SU-DHL-6 (cell line): ENCODE results near the gene TFE3.

ENCODE experiments used
- CTCF ChIP-seq: fragments of 200-600 bp; sonication (generic); IDR thresholded peaks from one replicate; pipeline ENCODE4 v1.5.1; 2017; ENCODE audit warnings: antibody characterized with exemption, mild to moderate bottlenecking, low read length, moderate library complexity; ENCODE audit not compliant: insufficient read depth, poor library complexity, severe bottlenecking
- EZH2phosphoT487 ChIP-seq: fragments of 200-600 bp; sonication (generic), shearing (Covaris generic); conservative IDR thresholded peaks from 2 replicates; pipeline ENCODE4 v1.6.1; 2018; ENCODE audit warnings: mild to moderate bottlenecking, antibody characterized with exemption, low read length, moderate library complexity, mixed read lengths

- TF ChIP-seq CTCF (no peak), EZH2phosphoT487 (no peak)
These were observed 20.6 kb upstream of the TFE3 start for GRCh38 chrX:49063715-49064114.
